Measurements from ENCODE around the gene ZNF318. TPM values are rescaled to one million over a fixed set of nuclear protein-coding genes. Genes with fewer than 3 reads are reported as not detected.
"Not testable (repeated sequence)": the region's sequence is repeated elsewhere in the genome, so short reads cannot be mapped to it uniquely, and the experiment has no call there.

Gene ZNF318
- total RNA-seq, 4 donors from 2014 or later: 5.6 to 13.5 (median 8.1) TPM

DNA sequence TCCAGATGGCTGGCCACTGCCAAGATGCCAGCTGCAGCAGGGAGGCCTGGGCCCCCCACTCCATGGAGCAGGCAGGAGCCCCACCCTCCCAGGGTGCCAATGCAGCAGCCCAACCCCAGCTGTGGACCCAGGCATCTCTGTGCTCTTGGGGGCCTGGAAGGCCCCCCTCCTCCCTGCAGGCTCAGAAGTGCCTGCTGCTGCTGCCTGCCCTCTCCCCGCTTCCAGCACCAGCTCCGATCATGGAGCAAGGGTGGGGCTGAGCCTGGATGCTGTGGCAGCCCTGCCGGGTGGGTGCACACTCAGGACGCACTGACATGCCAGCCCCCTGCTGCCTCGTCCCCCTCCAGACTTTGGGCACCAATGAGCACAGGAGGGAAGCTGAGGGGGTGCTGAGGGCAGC is 43.1 kb upstream of the ZNF318 start:
- WGBS, 2 donors: no CpG with 5 or more reads among the region's 5 CpGs
- no peaks in the 10 kb centered on the region for H3K9me3 ChIP-seq
- H3K36me3 ChIP-seq: no peaks in the 10 kb centered on the region
- DNase-seq: no peak
- H3K4me1 ChIP-seq: no peaks in the 10 kb centered on the region
- no peak overlapping the region for H3K27ac ChIP-seq
- intact Hi-C loops (cut with DNase I): no loop called here
- TF ChIP-seq, protein P1, sequence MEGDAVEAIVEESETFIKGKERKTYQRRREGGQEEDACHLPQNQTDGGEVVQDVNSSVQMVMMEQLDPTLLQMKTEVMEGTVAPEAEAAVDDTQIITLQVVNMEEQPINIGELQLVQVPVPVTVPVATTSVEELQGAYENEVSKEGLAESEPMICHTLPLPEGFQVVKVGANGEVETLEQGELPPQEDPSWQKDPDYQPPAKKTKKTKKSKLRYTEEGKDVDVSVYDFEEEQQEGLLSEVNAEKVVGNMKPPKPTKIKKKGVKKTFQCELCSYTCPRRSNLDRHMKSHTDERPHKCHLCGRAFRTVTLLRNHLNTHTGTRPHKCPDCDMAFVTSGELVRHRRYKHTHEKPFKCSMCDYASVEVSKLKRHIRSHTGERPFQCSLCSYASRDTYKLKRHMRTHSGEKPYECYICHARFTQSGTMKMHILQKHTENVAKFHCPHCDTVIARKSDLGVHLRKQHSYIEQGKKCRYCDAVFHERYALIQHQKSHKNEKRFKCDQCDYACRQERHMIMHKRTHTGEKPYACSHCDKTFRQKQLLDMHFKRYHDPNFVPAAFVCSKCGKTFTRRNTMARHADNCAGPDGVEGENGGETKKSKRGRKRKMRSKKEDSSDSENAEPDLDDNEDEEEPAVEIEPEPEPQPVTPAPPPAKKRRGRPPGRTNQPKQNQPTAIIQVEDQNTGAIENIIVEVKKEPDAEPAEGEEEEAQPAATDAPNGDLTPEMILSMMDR (IDR thresholded peaks at IDR 0.05): no peak
- TF ChIP-seq POLR2A (IDR thresholded peaks at IDR 0.05): no peak
- no peak overlapping the region for H3K4me3 ChIP-seq
- H3K27me3 ChIP-seq: peaks cover 0 to 17% (median 0%) of the 10 kb centered on the region in 4 donors

DNA sequence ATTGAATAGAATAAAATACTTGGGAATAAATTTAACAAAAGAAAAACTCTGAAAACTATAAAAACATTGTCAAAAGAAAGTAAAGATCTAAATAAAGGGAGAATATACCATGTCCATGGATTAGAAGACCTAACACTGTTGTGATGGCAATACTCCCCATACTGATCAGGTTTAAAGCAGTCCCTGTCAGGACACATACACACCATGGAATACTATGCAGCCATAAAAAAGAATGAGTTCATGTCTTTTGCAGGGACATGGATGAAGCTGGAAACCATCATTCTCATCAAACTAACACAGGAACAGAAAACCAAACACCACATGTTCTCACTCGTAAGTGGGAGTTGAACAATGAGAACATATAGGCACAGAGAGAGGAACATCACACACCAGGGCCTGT is 41.3 kb upstream of the ZNF318 start:
- H3K9me3 ChIP-seq; H3K4me3 ChIP-seq; H3K36me3 ChIP-seq; H3K4me1 ChIP-seq; H3K27ac ChIP-seq; DNase-seq; intact Hi-C loops (cut with DNase I): not testable (repeated sequence)
- H3K27me3 ChIP-seq: peaks cover 0 to 17% (median 0%) of the 10 kb centered on the region in 4 donors
- WGBS, 2 donors: 74 to 79% methylated on average over 1 of the region's 1 CpG

- H3K9me3 ChIP-seq: no peaks in the 10 kb centered on the region
- peaks cover 0 to 9% (median 0%) of the 10 kb centered on the region in 4 donors for H3K27me3 ChIP-seq
- no peak overlapping the region for H3K4me3 ChIP-seq
- H3K36me3 ChIP-seq: no peaks in the 10 kb centered on the region
- WGBS, 2 donors: 86 to 100% methylated on average over 1 to 4 of the region's 4 CpGs
- DNase-seq: no peak
- TF ChIP-seq, protein P1 (IDR thresholded peaks at IDR 0.05): no peak
- no peak for TF ChIP-seq POLR2A (IDR thresholded peaks at IDR 0.05)
- H3K27ac ChIP-seq: no peak overlapping the region
- intact Hi-C loops (cut with DNase I): no loop called here
- H3K4me1 ChIP-seq: no peaks in the 10 kb centered on the region
Measured at GRCh38 chr6:43408259-43408658, 38.8 kb upstream of the ZNF318 start.

DNA sequence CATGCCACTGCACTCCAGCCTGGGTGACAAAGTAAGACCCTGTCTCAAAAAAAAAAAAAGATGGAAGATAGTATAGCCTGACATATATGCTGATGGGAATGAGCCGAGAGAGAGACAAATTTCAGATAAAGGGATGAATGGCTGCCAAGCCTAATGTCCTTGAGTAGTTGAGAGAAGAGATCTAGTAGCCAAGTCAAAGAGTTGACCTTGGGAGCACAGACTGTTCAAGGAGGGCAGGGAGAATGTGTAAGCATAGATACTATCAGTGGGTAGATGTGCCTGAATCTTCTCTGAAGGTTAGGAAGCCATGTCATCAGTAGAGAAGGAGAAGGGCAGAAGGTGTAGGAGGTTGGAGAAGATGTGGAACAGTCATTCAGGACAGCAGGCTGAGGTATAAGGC is 37.8 kb upstream of the ZNF318 start:
- TF ChIP-seq, protein P1 (IDR thresholded peaks at IDR 0.05): no peak
- TF ChIP-seq POLR2A (IDR thresholded peaks at IDR 0.05): no peak
- intact Hi-C loops (cut with DNase I): no loop called here
- no peaks in the 10 kb centered on the region for H3K9me3 ChIP-seq
- no peaks in the 10 kb centered on the region for H3K27me3 ChIP-seq
- H3K27ac ChIP-seq: no peak overlapping the region
- no peak for DNase-seq
- no peaks in the 10 kb centered on the region for H3K36me3 ChIP-seq
- H3K4me1 ChIP-seq: no peaks in the 10 kb centered on the region
- 93 to 94% methylated on average over 1 of the region's 1 CpG for WGBS, 2 donors
- no peak overlapping the region for H3K4me3 ChIP-seq

GRCh38 chr6:43405354-43405753 is 35.9 kb upstream of the ZNF318 start:
- whole genome bisulfite sequencing, 2 donors: 34 to 44% methylated on average over 3 of the region's 3 CpGs
- Histone ChIP-seq H3K36me3 (no peaks in the 10 kb centered on the region), H3K27me3 (no peaks in the 10 kb centered on the region), H3K9me3 (no peaks in the 10 kb centered on the region), H3K4me3 (no peak overlapping the region), H3K27ac (no peak overlapping the region), H3K4me1 (no peaks in the 10 kb centered on the region)
- no peak for TF ChIP-seq POLR2A (IDR thresholded peaks at IDR 0.05)
- TF ChIP-seq, protein P1 (IDR thresholded peaks at IDR 0.05): no peak
- DNase-seq: no peak
- intact Hi-C loops (cut with DNase I): no loop called here

- no peaks in the 10 kb centered on the region for H3K27me3 ChIP-seq
- H3K36me3 ChIP-seq: no peaks in the 10 kb centered on the region
- no peak overlapping the region for H3K4me3 ChIP-seq
- H3K27ac ChIP-seq: no peak overlapping the region
- no peaks in the 10 kb centered on the region for H3K4me1 ChIP-seq
- TF ChIP-seq, protein P1 (IDR thresholded peaks at IDR 0.05): peak in 1 of 6 experiments; percentile 9
- no peak for TF ChIP-seq POLR2A (IDR thresholded peaks at IDR 0.05)
- intact Hi-C loops (cut with DNase I): no loop called here
- WGBS, 2 donors: 64 to 68% methylated on average over 1 of the region's 1 CpG
- no peaks in the 10 kb centered on the region for H3K9me3 ChIP-seq
- DNase-seq: no peak
Measured at GRCh38 chr6:43402820-43403219, 33.4 kb upstream of the ZNF318 start.
